Stimulated activated CD4-positive, alpha-beta T cell treated with anti-CD3 and anti-CD28 coated beads, Interleukin-15, amount 100 ng/mL, for 48 hours (primary cell): ENCODE measurements around the gene TAF10.

ENCODE experiments used
- DNase-seq, 2 donors: peaks; one replicate each; pipeline ENCODE4 v3.0.0-alpha.2; 2020; ENCODE audit warnings: low read depth in 2 of 2

Gene TAF10

DNA sequence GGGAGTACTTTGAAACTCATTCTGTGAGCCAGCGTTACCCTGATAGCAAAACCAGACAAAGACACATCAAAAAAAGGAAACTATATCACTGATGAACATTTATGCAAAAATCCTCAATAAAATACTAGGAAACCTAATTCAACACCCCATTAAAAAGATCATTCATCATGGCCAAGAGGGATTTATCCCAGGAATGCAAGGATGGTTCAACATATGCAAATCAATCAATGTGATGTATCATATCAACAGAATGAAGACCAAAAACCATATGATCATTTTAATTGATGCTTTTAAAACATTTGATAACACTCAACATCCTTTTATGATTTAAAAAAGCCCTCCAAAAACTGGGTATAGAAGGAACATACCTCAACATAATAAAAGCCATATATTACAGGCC is 28.4 kb downstream of the TAF10 start:
- DNase-seq = no peak

DNA sequence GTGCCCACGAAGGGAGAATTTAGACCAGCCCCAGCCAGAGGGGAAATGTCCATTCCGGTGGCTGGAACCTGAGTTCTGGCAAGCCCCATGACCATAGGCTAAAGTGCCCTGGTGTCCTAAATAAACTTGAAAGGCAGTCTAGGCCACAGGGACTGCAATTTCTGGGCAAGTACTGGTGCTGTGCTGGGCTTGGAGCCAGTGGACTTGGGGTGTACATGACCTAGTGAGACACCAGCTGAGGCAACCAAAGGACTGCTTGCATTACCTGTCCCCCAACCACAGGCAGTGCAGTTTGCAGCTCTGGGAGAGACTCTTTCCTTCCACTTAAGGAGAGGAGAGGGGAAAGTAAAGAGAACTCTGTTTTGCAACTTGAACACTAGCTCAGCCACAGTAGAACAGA is 32.3 kb downstream of the TAF10 start:
- no peak for DNase-seq

DNA sequence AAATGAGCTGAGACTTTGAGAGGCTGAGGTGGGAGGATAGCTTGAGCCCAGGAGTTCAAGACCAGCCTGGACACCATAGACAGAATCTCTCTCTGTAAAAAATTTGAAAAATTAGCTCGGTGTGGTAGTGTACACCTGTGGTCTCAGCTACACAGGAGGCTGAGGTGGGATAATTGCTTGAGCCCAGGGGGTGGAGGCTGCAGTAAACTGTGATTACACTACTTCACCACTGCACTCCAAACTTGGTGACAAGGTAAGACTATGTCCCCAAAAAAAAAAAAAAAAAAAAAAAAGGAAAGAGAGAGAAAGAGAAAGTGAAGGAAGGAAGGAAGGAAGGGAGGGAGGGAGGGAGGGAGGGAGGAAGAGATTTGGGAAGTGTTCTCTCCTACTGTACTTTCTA is 33.9 kb downstream of the TAF10 start:
- DNase-seq = no peak

DNA sequence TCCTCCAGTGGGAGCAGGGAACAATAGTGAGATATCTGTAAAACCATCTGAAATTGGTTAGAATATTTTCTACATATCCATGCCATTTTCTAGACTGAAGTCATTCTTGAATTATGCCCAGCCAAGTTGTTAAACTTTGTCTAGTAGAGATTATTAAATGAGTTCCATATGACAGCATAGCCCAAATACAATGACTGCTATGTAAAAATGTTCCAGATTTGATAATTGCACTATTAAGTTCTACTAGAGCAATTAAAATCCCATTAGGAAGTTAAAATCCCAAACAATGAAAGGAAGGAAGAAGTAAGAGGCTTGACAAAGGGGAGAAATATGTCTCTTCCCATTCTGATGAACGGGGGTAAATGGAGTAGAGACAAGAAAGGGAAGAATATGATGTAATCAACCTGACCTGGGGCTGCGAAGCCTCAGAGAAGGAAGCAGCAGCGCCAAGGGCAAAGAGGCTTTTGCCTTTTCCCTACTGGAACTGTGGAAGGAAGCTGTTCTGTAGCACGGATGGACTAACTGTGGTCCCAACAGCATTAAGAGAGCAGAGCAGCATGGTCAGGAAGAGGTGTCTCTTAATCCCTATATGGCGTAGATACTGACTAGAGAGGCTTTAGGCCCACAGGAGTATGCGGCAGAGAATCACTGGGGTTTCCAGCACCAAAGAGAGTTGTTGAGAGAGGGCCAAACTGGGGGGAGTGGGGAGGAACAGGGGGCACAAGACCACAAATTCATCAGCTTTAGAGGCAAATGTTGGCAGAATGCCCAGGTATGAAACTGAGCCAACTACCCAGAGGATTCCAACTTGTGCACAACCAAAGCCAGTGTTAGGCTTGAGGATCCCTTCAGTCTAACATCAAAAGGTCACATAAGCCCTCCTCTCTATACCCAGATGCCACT is 35.3 kb downstream of the TAF10 start:
- no peak for DNase-seq

DNA sequence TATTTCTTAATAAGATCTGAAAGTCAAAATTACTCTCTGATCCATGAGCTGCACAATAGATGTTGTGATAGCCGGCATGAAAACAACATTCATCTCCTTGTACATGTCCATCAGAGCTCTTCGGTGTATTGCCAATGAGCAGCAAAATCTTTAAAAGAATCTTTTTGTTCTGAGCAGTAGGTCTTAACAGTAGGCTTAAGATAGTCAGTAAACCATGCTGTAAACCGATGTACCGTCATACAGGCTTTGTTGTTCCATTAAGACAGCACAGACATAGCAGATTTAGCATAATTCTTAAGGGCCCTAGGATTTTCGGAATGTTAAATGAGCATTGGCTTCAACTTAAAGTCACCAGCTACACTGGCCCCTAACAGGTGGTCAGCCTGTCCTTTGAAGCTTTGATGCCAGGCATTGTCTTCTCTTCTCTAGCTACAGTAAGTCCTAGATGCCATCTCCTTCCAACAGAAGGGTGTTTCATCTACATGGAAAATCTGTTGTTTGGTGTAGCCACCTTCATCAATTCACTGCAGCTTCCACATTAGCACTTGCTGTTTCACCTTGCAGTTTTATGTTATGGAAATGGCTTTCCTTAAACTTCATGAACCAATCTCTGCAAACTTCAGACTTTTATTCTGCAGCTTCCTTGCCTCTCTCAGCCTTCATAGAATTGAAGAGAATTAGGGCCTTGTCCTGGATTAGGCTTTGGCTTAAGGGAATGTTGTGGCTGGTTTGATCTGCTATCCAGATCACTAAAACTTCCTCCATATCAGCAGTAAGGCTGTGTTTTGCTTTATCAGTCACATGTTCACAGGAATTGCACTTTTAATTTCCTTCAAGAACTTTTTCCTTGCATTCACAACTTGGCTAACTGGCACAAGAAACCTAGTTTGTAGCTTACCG is 37.0 kb downstream of the TAF10 start:
- no peak for DNase-seq

DNA sequence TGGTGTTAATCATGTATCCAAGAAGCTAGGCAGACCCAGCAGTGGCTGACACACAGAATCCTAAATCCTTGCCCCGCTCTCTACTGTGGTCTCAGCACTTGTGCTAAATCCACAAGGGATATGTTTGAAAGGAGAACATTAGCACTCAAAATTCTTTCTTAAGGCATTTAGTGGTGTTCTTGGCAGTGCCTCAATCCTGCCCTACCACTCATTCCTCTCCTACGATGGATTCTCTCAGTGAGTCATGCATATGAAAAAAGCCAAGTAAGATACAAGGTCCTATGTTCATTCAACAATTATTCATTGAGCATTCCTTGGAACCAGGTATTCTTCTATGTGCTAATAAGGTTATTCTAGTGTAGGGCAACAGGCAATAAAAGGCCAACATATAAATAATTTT is 39.8 kb downstream of the TAF10 start:
- DNase-seq = no peak

DNA sequence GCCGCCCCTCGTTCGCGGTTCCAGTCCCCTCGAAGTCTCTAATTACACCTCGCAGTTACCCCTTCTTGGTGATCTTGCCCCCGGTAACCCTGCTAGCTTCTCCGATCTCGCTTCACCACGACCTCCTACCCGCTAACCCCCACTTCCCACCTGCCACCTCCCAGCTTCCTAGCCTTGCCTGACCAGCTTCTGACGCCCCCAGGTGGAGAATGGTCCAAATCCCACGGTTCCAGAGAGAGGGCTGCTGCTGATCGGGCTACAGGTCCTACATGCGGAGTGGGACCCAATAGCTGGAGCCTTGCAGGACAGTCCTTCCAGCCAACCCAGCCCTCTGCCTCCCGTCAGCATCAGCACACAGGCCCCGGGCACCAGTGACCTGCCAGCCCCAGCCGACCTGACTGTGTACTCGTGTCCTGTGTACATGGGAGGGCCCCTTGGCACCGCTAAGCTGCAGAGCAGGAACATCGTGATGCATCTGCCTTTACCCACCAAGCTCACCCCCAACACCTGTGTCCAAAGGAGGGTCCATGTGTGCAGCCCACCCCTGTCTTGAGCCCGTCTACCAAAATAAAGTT is 40.5 kb downstream of the TAF10 start:
- no peak for DNase-seq

DNA sequence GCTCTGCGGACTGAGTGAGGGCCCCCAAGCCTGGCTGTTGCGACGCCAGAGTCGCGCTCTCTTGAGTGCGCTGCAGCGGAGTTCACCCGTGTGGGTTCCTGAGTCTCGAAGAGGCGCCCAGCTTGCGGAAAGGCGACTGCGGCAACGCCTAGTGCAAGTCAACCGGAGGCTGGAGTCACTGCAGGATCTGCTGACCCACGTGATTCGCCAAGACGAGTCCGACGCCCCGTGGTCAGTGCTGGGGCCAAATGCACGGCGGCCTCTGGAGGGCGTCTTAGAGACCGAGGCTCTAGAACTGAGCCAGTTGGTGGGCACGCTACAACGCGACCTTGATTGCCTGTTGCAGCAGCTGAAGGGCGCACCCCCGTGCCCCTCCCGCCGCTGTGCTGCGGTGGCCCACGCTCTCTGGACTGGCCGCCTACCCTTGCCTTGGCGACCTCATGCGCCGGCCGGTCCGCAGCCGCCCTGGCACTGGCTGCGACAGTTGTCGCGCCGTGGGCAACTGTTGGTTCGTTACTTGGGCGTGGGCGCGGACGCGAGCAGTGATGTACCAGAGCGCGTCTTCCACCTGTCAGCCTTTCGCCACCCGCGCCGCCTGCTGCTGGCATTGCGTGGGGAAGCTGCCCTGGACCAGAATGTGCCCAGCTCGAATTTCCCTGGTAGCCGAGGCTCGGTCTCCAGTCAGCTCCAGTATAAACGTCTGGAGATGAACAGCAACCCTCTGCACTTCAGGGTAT is 41.2 kb downstream of the TAF10 start:
- DNase-seq = no peak

DNA sequence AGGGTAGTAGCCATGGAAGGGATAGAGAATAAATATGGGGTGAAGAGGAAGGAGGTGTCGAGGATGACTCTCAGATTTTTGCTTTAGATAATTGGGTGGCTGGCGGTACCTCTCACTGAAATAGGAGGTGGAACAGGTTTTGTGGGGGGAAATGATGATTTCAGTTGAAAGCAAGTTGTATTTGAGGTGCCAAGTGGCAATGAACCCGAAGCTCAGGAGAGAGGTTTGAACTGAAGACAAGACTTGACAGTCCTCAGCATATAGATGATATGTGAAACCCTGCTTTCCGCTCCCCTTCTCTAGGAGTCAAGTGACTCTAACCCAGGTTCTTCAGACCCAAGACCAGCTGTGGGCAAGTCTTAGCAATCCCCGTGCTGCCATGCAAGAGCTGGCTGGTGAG is 42.3 kb downstream of the TAF10 start:
- DNase-seq = no peak

DNA sequence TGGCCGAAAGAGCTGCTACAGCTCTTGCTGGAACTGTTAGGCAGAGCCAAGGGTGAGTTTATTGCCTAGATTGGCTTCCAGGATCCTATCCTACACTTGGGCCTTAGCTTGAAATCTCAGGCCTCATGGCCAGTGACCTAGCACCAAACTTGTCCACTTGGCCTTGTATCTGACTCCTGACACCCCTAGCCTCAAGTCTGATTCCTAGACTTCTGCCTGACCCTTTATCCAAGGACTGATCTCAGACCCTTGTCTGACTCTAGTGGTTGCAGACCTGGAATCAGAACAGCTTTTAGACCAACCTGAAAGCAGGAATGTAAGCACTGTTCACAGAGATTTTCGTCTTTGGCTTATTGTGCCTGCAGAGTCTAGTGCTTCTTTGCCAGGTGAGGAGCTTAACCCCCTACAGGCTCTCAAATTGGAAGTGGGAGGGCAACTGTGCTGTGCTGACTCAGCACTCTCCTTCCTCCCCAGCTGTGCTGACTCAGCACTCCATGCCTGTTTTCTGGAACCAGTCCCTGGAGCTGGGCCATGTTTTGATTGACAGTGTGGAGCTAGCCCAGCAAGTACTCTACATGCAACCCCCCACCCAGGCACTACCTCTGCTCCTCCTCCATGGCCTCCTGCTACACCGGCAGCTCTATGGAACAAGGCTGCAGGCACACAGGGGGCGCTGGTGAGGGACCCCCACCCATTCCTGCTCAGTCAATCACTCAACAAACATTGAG is 43.7 kb downstream of the TAF10 start:
- DNase-seq = no peak

DNA sequence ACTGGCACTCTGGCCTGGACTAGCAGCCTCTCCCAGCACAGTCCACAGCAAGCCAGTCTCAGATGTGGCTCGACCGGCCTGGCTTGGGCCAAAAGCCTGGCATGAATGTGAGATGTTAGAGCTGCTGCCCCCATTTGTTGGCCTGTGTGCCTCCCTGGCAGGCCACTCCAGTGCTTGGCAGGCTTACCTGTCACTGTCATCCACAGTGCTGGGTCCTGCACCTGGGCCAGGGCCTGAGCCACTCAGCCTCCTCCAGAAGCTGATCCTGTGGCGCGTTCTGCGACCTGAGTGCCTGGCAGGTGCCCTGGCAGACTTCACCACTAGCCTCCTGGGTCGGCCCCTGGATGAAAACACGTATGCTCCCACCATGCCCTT is 44.7 kb downstream of the TAF10 start:
- DNase-seq = no peak

DNA sequence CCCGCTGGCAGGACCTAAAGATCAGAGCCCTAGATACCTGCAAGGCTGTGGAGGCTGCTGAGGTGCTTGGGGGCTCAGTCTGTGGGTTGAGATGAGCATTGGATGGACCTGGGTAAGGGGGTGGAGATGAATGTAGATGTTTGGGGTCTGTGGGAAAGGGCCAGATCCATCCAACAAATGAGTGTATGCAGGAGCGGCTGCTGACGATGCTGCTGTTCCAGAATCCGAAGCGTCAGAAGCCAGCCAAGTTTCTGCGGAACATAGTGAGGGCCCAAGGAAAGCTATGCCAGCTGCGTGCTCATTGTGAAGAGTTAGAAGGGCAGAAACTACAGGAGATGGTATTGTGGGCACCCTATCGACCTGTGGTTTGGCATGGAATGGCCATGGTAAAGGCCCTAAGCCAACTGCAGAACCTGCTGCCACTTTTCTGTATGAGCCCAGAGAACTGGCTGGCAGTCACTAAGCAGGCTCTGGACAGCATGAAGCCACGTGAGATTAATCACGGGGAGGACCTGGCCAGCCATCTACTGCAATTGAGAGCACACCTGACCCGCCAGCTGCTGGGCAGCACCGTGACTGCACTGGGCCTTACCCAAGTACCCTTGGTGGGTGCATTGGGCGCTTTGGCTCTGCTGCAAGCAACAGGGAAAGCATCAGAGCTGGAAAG is 45.2 kb downstream of the TAF10 start:
- no peak for DNase-seq

DNA sequence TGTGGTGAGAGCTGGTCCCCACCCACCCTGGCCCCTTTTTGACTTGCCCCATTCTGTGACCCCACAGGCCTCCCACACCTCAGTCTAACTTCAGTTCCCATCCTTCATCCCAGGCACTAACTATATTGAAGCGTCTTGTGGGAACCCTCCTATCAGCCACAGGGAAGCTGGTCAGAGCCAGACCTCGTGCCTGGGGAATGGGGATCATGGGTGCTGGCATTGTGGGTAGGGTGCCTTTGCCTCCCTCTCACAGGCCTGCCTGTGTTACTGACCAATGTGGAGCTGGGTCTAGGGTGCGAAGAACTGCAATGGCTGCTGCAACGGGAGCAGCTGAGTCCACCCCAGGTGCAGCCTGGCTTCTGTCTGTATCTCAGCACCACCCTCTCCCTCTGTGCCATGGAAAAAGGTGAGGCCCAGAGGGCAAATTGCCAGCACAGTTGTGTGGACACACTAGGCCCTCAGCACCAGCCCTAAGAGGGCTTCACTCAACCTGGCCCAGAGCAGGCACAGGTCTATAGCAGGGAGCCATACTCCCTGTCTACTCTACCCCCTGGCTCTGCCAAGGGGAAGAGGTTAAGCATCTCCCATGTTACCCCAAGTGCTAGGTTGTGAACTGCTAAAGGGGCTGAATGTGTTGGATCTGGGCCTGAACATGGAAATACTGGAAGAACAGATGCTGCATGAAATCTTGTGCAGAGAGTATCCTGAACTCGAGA is 45.9 kb downstream of the TAF10 start:
- DNase-seq = no peak

DNA sequence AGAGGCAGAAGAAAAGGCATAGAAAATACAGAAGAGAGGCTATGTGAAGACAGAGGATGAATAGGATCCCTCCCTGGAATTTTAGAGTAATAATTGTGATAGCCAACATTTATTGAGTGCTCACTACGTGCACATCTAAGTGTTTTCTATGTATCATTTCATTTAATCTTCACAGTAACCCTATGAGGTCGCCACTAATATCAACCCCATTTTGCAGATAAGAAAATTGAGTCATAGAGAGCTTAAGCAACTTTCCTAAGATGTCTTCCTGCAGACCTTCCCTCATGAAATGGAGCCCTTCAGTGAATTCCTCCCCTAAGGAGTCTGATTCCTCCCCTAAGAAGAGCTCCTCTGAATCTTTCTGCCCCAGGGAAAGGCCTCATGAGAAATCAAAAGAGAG is 46.7 kb downstream of the TAF10 start:
- no peak for DNase-seq

DNA sequence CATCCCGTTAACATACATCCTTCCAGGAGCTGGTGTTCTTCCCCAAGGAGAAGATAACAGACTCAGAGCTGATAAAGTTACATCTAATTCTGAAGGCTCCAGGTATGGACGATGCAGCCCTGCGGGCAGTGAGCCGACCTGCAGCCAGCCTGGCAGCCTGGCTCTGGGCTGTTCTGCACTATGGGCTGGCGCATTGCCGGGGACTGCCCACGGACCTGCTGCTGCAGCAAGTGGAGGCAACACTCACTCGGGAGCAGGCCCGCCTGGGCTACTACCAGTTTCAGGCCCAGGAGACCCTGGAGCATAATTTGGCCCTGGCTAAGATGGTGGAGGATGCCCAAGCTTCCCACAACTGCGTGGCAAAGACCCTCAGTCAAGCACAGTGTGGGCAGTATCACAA is 48.3 kb downstream of the TAF10 start:
- no peak for DNase-seq

DNA sequence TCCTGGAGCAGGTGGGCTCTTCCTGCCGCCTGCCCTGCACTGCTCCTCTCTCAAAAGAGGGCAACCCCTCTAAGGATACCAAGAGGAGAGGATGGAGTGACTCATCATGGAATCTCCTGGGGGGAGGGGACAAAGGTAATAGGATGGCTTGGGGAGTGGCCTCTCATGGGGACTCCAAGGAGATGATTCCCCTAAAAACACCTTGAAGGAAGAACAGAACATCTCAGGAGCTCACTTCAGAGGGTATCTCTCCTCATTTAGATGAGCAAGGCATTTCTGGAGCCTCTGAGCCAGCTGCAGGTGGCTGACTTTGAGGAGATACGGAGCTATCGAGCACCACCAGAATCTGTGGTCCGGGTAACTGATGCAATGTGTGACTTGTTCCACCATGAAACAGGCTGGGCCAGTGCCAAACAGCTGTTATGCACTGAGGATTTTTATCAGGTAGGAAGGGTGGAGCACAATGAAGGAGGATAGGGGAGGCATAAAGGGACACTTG is 48.8 kb downstream of the TAF10 start:
- DNase-seq = no peak

DNA sequence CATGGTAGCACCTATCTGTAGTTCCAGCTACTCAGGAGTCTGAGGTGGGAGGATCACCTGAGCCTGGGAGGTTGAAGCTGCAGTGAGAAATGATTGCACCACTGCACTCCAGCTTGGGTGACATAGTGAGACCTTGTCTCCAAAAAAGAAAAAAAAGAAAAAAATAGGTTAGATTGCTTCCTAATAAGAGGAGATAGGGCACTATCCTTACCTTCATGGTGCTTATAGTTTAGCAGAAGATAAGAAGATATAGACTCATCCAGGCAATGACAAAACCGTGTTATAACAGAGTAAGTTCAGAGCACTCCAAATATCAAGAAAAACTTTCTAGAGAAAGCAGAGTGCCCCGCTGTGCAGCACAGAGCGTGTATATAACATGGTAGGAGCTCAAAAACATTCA is 50.7 kb downstream of the TAF10 start:
- DNase-seq = no peak
